CD4-positive, alpha-beta T cell treated with Interleukin-12 subunit alpha and Interleukin-12 subunit beta, for 1 hour (primary cell): ENCODE measurements around the gene METTL1.

Source experiments
- DNase-seq: peaks from one replicate; pipeline ENCODE4 v3.0.0-alpha.2; 2020

The METTL1 gene

DNA sequence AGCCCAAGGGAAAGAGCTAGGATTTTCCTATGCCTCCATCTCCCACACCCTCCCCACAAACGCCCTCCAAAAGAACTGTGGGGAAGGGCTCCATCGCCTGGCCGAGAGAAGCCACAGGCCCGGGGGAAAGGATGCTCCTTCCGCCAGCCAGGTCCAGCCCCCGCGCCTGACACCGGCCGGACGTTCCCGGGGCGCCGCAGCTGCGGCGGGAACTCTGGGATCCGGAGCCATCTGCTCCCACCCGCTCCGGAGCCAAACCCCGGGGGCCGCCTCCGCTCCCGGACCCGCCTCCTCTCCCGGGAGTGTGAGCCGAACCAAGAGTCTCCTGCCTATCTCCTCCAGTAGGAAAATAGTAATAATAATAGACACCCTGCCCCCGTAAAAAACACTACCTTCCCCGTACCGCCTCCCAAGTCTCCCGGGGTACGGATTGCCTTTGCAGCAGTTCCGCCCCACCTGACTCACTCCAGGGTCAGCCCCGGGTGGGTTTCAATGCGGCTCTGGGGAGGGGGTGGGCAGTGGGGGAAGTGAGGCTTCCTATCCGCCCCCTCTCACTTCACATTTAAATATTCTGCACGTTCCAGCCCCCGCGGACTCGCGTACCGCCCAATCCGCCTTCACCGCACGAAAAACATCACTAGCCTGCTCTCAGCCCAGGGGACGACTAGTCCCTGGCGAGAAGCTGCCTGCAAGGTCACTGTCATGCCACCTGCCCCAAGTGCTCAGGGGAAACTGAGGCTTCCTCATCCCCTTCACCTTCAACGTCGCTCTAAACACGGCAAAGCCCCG is 35.8 kb downstream of the METTL1 start:
- DNase-seq: no peak

DNA sequence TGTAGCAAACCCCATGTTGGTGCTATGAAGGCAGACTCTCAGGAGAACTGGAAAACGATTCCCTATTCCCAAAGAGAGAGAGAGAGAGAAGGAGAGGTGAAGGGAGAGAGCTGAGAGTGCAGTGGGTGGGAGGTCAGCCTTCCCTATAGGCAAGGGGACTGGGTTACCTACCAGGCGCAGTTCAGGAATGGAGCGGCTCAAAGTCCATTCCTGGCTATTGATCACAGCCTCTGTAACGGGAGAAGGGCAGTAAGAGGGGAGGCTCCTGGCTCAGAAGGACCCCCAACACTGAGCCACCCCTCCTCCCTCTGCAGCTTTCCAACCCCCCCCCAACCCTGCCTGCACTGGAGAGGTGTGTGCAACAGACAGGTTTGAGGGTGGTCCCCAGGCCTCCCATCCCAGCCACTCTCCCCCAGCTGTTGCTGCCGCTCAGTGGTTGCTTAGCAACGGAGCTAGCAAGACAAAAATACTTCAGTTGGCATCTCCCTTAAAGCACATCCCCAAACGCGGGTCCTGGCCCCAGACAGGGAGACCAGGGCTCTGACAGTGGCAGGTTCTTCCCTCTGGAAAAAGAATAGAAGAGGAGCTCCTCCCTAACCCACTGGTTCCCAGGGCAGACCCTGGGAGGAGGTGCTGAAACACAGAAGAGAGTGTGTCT is 36.6 kb downstream of the METTL1 start:
- no peak for DNase-seq

DNA sequence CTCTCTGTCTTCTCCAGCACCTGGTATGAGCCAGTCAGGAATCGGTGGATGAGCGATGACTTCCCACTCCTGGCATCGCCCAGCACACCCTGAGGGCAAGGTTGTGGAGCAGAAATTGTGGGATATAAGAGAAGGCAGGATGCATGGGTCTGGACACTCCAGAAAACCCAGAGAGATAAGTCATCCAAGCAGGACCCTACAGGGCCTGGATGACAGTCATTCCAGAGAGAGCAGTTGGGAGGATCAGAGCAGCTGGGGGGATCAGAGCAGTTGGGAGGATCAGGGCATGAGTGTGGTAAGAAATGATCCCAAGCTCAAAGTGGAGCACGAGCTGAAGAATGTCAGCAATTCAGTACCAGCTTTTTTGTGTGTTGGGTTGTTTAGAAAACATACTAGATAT is 37.3 kb downstream of the METTL1 start:
- DNase-seq: no peak

- no peak for DNase-seq
Measured at GRCh38 chr12:57733928-57734327, 38.0 kb downstream of the METTL1 start.

- no peak for DNase-seq
Measured at GRCh38 chr12:57732726-57733593, 38.9 kb downstream of the METTL1 start.

DNA sequence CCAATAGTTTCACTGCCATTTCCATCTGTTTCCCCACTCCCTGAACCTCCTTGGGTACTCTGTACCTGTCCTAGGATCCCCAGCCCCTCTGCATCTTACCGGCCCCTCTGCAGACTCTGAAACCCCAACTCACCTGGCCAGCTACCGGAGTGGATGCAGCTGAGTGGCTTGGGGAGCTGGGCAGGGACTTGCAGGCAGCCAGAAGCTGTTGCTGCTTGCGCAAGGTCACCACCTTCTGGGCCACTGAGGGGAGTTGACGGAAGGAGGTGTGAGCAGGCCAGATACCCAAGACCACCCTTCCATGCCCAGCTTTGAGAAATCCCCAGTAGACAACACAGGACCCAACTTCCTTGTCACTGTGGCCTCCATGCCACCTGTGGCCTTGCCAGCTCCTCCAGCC is 39.6 kb downstream of the METTL1 start:
- no peak for DNase-seq

DNA sequence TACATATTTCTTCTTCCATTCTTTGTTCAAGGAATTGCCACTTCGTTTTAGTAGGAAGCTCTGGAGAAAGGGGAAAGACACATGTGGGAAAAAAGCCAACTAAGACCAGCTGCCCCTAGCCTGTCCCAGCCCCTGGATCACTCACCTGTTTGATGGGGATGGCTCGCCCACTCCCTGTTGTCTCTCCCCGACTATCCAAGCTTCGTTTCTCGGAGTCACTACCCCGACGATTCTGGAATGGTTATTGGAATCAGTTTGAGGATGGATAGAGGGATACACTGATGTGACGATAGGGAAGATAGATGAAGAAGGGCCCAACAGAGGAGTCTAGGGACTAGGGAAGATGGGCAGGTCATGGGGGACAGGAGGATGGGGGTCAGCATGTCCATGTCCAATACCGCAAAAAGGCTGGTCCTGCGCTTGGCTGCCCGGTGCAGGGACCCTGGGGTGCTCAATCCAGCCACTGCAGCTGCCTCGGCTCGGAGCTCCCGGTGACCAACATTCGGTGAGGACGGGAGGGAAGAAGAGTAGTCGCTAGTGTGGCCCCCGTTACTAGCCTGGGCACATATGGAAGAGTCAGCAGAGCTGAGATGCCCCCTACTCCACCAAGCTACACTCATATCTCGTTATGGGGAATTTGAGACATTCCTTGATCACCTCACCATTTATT is 40.4 kb downstream of the METTL1 start:
- DNase-seq: no peak

DNA sequence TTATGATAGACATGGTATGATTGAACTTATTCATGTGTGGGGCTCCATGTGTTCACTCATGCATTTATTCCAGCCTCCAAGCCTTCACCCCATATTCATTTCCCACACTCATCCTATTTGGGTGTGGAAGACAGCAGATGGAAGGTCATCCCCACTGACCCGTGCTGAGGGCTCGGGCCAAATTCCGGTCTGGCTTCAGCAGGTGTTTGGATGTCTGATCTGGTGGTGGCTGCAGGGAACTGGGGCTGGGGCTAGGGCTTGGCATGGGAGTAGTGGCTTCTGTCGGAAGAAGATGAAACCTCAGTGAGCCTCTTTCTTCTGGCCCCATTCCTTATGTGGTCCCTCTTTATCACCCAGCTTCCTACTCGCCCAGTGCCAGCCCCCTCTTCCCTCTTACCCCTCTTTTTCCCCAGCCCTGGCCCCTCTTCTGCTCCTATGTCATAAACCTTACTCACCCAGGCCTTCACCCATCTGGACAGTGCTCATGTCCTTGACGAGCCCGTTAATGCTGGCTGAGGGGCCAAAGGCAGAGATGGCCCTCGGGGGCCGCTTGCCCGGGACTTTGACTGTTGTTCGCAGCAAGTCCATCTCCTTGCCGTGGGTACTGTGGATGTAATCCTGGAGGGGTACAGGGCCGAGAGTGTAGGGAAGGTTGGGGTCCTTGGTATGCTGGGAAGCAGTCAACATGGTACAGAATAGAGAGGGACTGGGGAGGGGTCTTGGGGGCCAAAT is 41.4 kb downstream of the METTL1 start:
- no peak for DNase-seq

DNA sequence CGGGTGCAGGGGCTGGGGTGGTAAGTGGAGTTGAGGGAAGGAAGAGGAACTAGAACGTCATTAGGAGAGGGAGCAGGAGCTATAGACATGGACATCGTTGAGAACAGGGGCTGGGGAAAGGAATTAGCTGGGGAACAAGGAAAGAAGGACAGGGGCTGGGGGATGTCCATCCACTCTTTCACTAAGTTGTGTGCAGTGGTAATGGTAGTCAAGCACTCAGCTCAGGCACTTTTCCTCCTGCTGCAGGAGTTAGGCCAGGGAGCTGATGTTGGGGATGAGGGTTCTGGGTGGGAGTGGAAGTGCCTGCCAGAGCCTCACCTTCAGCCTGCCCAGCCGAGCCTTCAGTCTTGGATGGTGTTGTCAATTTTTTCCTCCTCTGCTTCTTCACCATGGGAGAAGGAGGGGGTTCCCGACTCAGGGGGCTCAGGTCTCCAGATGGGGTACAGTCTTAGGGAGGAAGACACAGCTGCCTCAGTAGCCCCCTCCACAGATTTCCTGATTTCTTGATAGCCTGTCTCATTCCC is 42.5 kb downstream of the METTL1 start:
- DNase-seq: no peak

DNA sequence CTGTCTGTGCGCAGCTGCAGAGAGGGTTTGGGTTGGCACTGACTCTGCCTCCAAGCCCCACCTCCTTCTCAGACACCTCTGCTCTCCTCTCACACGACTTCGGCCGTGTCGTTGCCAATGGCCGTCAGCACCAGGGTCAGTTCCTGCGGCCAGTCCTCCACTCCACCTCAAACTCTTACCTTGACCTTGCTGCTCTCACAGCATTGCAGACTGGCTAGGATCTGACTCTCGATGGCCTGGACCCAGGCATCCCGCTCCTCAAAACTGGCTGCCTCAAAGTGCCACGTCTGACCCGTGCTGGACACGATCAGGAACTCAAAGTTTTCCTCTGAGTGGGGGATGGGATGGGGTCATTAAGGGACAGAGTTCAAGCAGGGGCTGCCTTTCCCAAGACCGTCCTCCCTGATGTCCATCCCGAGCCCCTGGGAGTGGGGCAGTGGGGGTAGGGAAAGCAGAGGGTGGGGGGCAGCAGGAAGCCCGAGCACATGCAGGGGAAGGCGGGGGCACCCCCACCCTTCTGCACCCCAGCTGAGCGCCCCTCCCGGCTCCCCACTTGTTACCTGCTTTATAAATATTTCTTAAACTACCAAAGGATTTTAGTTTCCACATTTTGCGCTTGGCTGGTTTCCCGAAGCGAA is 44.0 kb downstream of the METTL1 start:
- no peak for DNase-seq

DNA sequence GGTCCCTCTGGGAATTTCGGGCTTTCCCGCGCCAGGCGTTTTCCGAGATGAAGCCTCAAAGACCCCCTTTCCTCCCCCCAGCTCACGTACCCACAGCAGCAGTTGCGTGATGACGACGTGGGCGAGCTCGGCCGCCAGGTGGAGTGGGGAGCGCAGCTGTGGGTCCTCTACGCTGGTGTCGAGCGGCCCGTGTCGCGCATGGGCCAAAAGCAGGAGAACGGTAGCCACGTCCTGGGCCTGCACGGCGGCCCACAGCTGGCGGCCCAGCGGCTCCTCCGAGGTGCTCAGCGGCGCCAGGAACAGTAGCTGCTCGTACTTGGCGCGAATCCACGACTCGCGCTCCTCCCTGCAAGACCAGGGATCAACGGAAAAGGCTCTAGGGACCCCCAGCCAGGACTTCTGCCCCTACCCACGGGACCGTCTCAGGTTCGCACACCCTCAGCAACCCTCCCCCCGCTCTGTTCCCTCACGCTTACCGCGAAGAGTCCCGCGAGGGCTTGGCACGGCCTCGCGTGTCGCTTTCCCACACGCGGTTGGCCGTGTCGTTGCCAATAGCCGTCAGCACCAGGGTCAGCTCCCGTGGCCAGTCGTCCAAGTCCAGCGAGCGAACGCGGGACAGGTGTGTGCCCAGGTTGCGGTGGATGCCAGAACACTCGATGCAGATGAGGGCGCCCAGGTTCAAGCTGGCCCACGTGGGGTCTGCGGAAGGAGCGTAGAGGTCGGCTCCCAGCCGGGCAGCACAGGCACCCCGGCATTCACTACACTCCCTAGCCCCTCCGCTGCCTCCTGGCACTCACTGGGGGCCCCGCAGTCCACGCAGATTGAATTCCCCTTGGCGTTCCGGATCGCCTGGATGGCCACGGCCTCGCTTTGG is 44.8 kb downstream of the METTL1 start:
- DNase-seq: no peak

- DNase-seq: peak; percentile 40
Measured at GRCh38 chr12:57726151-57726883, 45.6 kb downstream of the METTL1 start.

DNA sequence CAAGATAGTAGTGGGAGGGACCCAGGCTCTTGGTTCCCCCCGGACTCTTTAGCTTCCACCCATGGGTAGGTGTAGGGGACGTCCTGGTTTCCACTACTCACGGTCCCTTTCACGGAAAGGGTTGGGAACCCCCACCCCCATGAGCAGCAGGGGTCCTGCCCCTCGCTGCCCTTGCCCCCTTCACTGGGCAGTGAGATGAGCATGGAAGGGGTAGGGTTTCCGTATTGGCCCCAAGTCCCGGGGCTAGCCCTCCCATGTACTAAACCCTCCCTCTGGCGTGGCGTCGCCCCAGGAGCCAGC is 46.1 kb downstream of the METTL1 start:
- no peak for DNase-seq

- no peak for DNase-seq
Measured at GRCh38 chr12:57724936-57725740, 46.8 kb downstream of the METTL1 start.

DNA sequence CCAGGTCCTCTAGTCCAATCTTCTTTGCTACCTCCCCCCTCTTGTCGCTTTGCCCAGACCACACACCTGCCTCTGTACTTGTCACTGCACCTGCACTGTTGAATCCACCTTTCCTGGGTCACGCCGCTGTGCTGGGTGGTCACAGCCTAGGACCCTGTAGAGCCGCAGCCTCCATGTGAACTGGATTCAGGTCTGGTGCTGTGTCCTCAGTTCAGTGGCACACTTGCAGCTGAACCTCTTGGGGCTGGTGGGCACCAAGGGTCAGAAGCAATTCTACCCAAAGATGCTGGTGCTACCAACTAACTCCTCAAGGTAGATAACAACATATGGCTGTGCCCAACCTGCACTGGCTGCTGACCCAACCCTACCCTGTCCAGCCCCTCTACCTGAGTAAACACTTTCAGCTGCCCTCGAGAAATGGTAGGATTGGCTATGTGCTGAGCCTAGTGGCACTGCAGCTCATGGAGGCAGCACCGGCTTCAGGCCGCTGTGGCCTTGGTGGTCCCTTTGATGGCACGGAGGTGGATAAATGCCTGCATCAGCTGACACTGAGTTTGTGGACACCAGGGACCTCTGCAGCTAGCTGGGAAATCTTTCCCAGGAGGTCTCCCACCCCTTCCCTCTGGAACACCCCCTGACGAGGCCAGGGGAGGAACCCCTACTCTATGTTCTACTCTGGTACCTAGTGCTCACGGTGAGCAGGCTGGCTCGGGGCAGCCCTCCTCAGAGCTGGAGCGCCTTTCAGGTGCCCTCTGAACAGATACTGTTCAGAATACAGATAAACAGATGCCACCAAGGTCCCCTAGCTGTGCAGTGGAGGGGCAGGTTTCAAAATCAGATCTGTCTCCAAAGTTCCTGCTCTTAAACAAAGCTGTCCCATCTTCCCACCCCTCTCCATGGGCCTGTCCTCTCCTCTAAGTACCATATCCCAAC is 47.6 kb downstream of the METTL1 start:
- DNase-seq: no peak

GRCh38 chr12:57723630-57723962 is 48.3 kb downstream of the METTL1 start:
- DNase-seq: no peak

- no peak for DNase-seq
Measured at GRCh38 chr12:57722716-57723629, 48.9 kb downstream of the METTL1 start.
